HepG2 (cell line): ENCODE measurements around the gene PDGFRB. TPM values are rescaled to one million over a fixed set of nuclear protein-coding genes. Genes with fewer than 3 reads are reported as not detected.

Experiments
- ATAC-seq: fragments of 200-7000 bp; cut with Tn5 transposase; 3 replicates; pipeline ENCODE4 v1.9.1; 2020; ENCODE audit warnings: mild to moderate bottlenecking, moderate library complexity
- BruUV-seq: library from RNA; stranded (reverse); fragments of 400-500 nt; replicated peaks from 2 replicates; lab custom pipeline; 2021; lab: Mats Ljungman, UMichigan
- CTCF ChIA-PET: fragments of 300-600 bp; formaldehyde crosslinking; extraction: SDS; loops from one replicate; lab custom pipeline; 2021; ENCODE audit warnings: low total read pairs, inconsistent platforms, low intra/inter-chr PET ratio; lab: Yijun Ruan, JAX
- POLR2A ChIA-PET: fragments of 350-600 bp; sonication (Branson Sonifier 250); formaldehyde crosslinking; loops from one replicate; lab custom pipeline; 2020; ENCODE audit warnings: antibody characterized with exemption, inconsistent platforms; lab: Yijun Ruan, JAX
- DNase-seq: peaks from one replicate; pipeline ENCODE4 v3.0.0-alpha.2; 2015; ENCODE audit warnings: low spot score
- FAIRE-seq: peaks from 3 replicates; lab custom pipeline; 2011; peaks lifted over from hg19 to GRCh38; lab: Jason Lieb, UNC
- H2AFZ ChIP-seq: one replicate; pipeline ENCODE4 v1.6.1; 2011; ENCODE audit warnings: low read length, inconsistent platforms
- H3K27ac ChIP-seq: fragments of 300-600 bp; 3 replicates; pipeline ENCODE4 v1.8.0; 2011; ENCODE audit warnings: mixed run types, mild to moderate bottlenecking, mixed read lengths, low read length, inconsistent platforms; ENCODE audit not compliant: insufficient read depth; ENCODE audit errors: extremely low read length
- H3K27me3 ChIP-seq, 2 experiments: fragments of 200-600 bp in 1 of 2; 2 replicates in 1 of 2; 3 replicates in 1 of 2; pipeline versions ENCODE4 v1.6.0 to v1.8.0; 2011; ENCODE audit warnings: low read length in 2 of 2, mild to moderate bottlenecking in 2 of 2, moderate library complexity in 2 of 2, inconsistent platforms in 1 of 2; ENCODE audit not compliant: insufficient read depth in 2 of 2, control insufficient read depth in 1 of 2
- H3K36me3 ChIP-seq, 2 experiments: fragments of 200-600 bp in 1 of 2; replicated peaks in 1 of 2; 2 replicates in 1 of 2; 3 replicates in 1 of 2; pipeline versions ENCODE4 v1.5.1 to v1.8.0; 2011; ENCODE audit warnings: low read length in 2 of 2, inconsistent platforms in 1 of 2; ENCODE audit not compliant: insufficient read depth in 2 of 2, control insufficient read depth in 1 of 2
- H3K4me1 ChIP-seq: 2 replicates; pipeline ENCODE4 v1.5.1; 2012; ENCODE audit warnings: low read length, inconsistent platforms; ENCODE audit not compliant: insufficient read depth
- H3K4me2 ChIP-seq: 2 replicates; pipeline ENCODE4 v1.6.0; 2011; ENCODE audit warnings: low read depth, low read length, inconsistent platforms
- H3K4me3 ChIP-seq, 3 experiments: fragments of 200-600 bp in 1 of 3; sonication (generic), shearing (Covaris generic) in 1 of 3; replicated peaks in 1 of 3; 2 replicates each; pipeline ENCODE4 v1.5.1; 2011 to 2016; ENCODE audit warnings: low read length in 3 of 3, inconsistent platforms in 2 of 3, low read depth in 2 of 3, mild to moderate bottlenecking in 2 of 3, control low read depth in 1 of 3, mixed read lengths in 1 of 3; ENCODE audit not compliant: insufficient read depth in 1 of 3
- H3K79me2 ChIP-seq: one replicate; pipeline ENCODE4 v1.6.1; 2011; ENCODE audit warnings: low read length, inconsistent platforms; ENCODE audit not compliant: insufficient read depth
- H3K9ac ChIP-seq: 2 replicates; pipeline ENCODE4 v1.6.0; 2011; ENCODE audit warnings: mild to moderate bottlenecking, low read depth, low read length, inconsistent platforms; ENCODE audit not compliant: insufficient read depth
- H3K9me3 ChIP-seq: 2 replicates; pipeline ENCODE4 v1.5.1; 2012; ENCODE audit warnings: mild to moderate bottlenecking, low read length
- H4K20me1 ChIP-seq: 2 replicates; pipeline ENCODE4 v1.6.0; 2011; ENCODE audit warnings: inconsistent platforms, mild to moderate bottlenecking, low read length, moderate library complexity; ENCODE audit not compliant: insufficient read depth
- CTCF ChIP-seq: sonication (generic); formaldehyde crosslinking; IDR thresholded peaks from 2 replicates; pipeline ENCODE4 v1.5.0; 2020; ENCODE audit warnings: mild to moderate bottlenecking, missing genetic modification reagents, moderate library complexity
- HNF4G ChIP-seq, 2 experiments: sonication (generic) in 1 of 2; formaldehyde crosslinking in 1 of 2; IDR thresholded peaks; 2 replicates each; pipeline versions ENCODE4 v1.4.0 to v1.6.1; 2011 to 2020; ENCODE audit warnings: borderline replicate concordance in 2 of 2, low read depth in 2 of 2, mild to moderate bottlenecking in 2 of 2, low read length in 1 of 2, missing genetic modification reagents in 1 of 2, moderate library complexity in 1 of 2
- HOXA7 ChIP-seq: sonication (generic); formaldehyde crosslinking; IDR thresholded peaks from 2 replicates; pipeline ENCODE4 v1.8.1; 2022; ENCODE audit warnings: mild to moderate bottlenecking, missing genetic modification reagents, moderate library complexity
- SYNCRIP ChIP-seq: fragments of 200-400 bp; formaldehyde crosslinking; IDR thresholded peaks from 2 replicates; pipeline ENCODE4 v1.6.1; 2018; ENCODE audit warnings: mild to moderate bottlenecking, low read depth, low read length; ENCODE audit not compliant: insufficient read depth
- TFAP4 ChIP-seq: sonication (generic); IDR thresholded peaks from 2 replicates; pipeline ENCODE4 v1.6.1; 2016; ENCODE audit warnings: low read depth, borderline replicate concordance
- USF2 ChIP-seq, 2 experiments: sonication (generic) in 1 of 2; formaldehyde crosslinking in 1 of 2; IDR thresholded peaks; 2 replicates each; pipeline versions ENCODE4 v1.5.1 to v1.6.1; 2011 to 2020; ENCODE audit warnings: borderline replicate concordance in 1 of 2, low read depth in 1 of 2, low read length in 1 of 2, mild to moderate bottlenecking in 1 of 2, missing genetic modification reagents in 1 of 2, moderate library complexity in 1 of 2
- ZNF512B ChIP-seq: sonication (generic); formaldehyde crosslinking; IDR thresholded peaks from 2 replicates; pipeline ENCODE4 v1.5.1; 2020; ENCODE audit warnings: missing genetic modification reagents, mild to moderate bottlenecking, borderline replicate concordance
- ZNF777 ChIP-seq: sonication (generic); formaldehyde crosslinking; IDR thresholded peaks from 2 replicates; pipeline ENCODE4 v1.4.0; 2020; ENCODE audit warnings: missing genetic modification reagents
- WGBS: methylation state at CpG from one replicate; pipeline ENCODE4 v1.1.6; 2017; ENCODE audit warnings: low lambda C conversion rate; 5-methylcytosine and 5-hydroxymethylcytosine counted together
- in situ Hi-C: cut with HindIII; loops from 2 replicates; pipeline ENCODE4 v1.10.0; 2017; ENCODE audit warnings: low pct_unique_long_range_greater_than_20kb; ENCODE audit not compliant: extremely low pct_ligation_motif_present
- intact Hi-C: fragments of 100-400 bp; cut with micrococcal nuclease; formaldehyde crosslinking; loops from one replicate; pipeline ENCODE4 v1.10.0; 2022; ENCODE audit not compliant: unreplicated experiment
- polyA plus RNA-seq, 8 experiments: library from polyadenylated mRNA; depleted of rRNA in 3 of 8; stranded (reverse) in 7 of 8; unstranded in 1 of 8; fragments of >200 nt; fragmentation: Illumina TruSeq in 4 of 8; extraction: Trizol in 4 of 8; gene quantifications; 2 replicates each; pipeline versions ENCODE4 v1.2.1 to v1.2.3, GENCODE V29; 2011 to 2016; ENCODE audit warnings: low read depth in 4 of 8, missing spikeins in 1 of 8, mixed read lengths in 1 of 8; ENCODE audit not compliant: insufficient read depth in 1 of 8
- total RNA-seq, 5 experiments: library from RNA; depleted of rRNA; stranded (reverse); fragments of >200 nt; fragmentation: Illumina TruSeq; extraction: Trizol; gene quantifications; 2 replicates each; pipeline ENCODE4 v1.2.3, GENCODE V29; 2016; ENCODE audit warnings: low read depth in 1 of 5

PDGFRB gene
- total and polyA plus RNA-seq, 2 of the 13 experiments (the other 11 are each of a cell fraction or from before 2014, with no cell fraction given), result 4.0 to 21.0 TPM

GRCh38 chr5:150176745-150177477, 21.3 kb upstream of the PDGFRB start (continued):
- no peak for TF ChIP-seq HNF4G (IDR thresholded peaks at IDR 0.05; ENCODE audit: borderline replicate concordance, low read depth, low read length)
- no peak for TF ChIP-seq HNF4G (CRISPR knock-in tag; IDR thresholded peaks at IDR 0.05; ENCODE audit: borderline replicate concordance, low read depth)
- no peak for TF ChIP-seq ZNF777
- TF ChIP-seq SYNCRIP, result no peak
- TF ChIP-seq HOXA7 (CRISPR knock-in tag), result no peak
- no peak for TF ChIP-seq ZNF512B (CRISPR knock-in tag)
- TF ChIP-seq, all 625 proteins: peak for 0

- Histone ChIP-seq H3K4me3 (no peak overlapping the region), H3K27me3 (peaks cover 0 to 28% of the 10 kb centered on the region in 2 experiments; a peak in 3 of 5 replicates), H4K20me1 (no peaks in the 10 kb centered on the region), H3K27ac (no peak overlapping the region), H2AFZ (no peak overlapping the region), H3K79me2 (no peaks in the 10 kb centered on the region), H3K4me2 (no peak overlapping the region), H3K4me1 (peaks cover 6% of the 10 kb centered on the region), H3K36me3 (no peaks in the 10 kb centered on the region), H3K9me3 (no peaks in the 10 kb centered on the region), H3K9ac (no peak overlapping the region)
- ATAC-seq (peak; percentile 96), FAIRE-seq (peak; percentile 65), DNase-seq (peak; percentile 62)
- ChIA-PET CTCF (interaction anchor here (1.2 to 2.4 kb wide), 4 partner anchors 14 to 45 kb away, joined by 5 to 30 read pairs (median 8); no protein-coding TSS in a partner anchor), POLR2A (interaction anchor here (1.2 to 1.8 kb wide), 2 partner anchors 12 to 32 kb away, joined by 4 to 5 read pairs; no protein-coding TSS in a partner anchor)
- intact Hi-C loops, result loop anchor here (1.0 kb wide), 2 partner anchors 43 to 45 kb away; no protein-coding TSS in a partner anchor
- no TSS peak for BruUV-seq
- in situ Hi-C loops, result loop anchor here (5.0 kb wide), 1 partner anchor 48 kb away; no protein-coding TSS in a partner anchor
- WGBS, result 10% methylated on average over 5 of the region's 5 CpGs
- TF ChIP-seq USF2 (IDR thresholded peaks at IDR 0.05; ENCODE audit: low read depth, low read length), result peak; percentile 43; the same call in 1 of the 2 replicates
- TF ChIP-seq USF2 (CRISPR knock-in tag; IDR thresholded peaks at IDR 0.05; ENCODE audit: borderline replicate concordance), result peak; percentile 73
- TF ChIP-seq CTCF (CRISPR knock-in tag), result peak; percentile 84
- TF ChIP-seq TFAP4, result peak; percentile 48; the same call in 1 of the 2 replicates
Observed at GRCh38 chr5:150175536-150175935, 19.9 kb upstream of the PDGFRB start.
